ENCODE measurements around the gene CUX1.
"Not testable (repeated sequence)": the region's sequence is repeated elsewhere in the genome, so short reads cannot be mapped to it uniquely, and the experiment has no call there.

CUX1 gene

DNA sequence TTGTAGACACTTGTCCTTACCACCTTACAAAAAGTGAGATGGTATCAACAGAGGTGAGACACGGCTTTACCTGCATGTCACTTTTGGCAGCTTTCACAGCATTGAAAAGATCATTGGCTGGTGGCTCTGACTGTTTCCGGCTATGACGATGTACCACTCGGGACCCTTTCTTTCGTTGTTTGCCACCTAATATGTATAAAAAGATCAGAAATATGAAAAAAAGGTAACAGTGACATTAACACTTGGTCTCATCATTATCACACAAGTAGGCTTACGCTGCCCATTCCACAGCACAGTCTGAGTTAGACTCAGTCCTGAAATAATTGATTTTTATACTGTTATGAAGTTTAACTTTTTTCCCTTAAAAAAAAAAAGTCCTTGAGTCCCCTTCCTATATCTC, 509.8 kb downstream of the CUX1 start:
- not testable (repeated sequence) for DNase-seq

DNA sequence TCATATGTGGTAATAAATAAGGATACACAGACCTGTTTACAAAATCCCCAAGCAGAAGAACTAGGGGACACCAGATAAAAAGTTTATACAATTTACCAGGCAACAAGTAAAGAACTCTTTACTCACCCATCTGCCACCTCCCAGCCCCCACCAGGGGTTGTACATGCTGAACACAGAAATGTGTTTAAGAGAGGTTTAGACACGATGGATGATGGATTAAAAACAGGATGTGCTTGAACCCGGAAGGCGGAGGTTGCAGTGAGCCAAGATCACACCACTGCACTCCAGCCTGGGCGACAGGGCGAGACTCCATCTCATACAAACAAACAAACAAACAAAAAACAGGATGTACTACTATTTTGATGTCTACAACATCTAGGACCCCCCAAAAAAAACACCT, 511.4 kb downstream of the CUX1 start:
- DNase-seq = not testable (repeated sequence)

DNA sequence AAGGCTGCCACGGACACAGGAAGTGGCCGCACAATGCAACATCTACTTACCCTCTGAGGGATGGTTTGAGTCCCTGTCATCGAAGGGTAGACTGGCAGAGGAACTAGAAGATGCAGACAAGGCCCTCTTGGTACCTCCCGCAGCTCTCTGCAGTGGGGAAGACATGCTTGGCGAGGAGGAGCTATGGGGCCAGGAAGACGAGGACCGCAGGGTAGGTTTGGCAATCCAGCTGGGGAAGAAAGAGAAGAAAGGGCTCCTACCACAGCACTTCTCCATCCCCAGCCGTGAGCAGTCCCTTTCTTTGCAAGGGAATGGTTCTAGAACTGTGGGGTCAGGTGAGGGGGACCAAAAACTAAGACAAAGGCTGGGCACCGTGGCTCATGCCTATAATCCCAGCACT, 511.9 kb downstream of the CUX1 start:
- not testable (repeated sequence) for DNase-seq

DNA sequence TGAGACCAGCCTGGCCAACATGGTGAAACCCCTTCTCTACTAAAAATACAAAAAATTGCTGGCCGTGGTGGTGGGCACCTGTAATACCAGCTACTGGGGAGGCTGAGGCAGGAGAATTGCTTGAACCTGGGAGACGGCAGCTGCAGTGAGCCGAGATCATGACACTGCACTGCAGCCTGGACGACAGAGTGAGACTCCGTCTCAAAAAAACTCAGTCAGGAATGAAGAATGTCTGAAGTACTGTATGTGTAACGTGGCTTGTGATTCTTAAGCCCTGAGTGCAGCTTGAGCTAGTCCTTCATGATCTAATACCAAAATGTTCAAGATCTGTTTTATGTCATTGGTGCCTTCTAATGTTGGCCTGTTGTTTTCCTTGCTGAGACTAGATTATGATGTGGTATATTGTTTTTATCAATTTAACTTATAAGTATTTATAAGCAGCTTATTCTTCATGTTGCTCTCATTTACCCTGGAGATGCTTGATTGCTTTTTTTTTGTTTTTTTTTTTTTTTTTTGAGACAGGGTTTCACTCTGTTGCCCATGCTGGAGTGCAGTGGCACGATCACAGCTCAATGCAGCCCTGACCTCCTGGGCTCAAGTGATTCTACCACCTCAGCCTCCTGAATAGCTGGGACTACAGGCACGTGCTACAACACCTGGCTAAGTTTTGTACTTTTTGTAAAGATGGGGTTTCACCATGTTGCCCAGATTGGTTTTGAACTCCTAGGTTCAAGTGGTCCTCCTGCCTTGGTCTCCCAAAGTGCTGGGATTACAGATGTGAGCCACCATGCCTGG, 513.4 kb downstream of the CUX1 start:
- DNase-seq = not testable (repeated sequence)
